HepG2 (cell line): Measurements from ENCODE around the gene SYTL1. TPM values are rescaled to one million over a fixed set of nuclear protein-coding genes. Genes with fewer than 3 reads are reported as not detected.
A peak's percentile ranks its signal among the peaks of the same experiment; 100 is the strongest.

Experiments
- ARNT ChIP-seq: fragments of 450-650 bp; IDR thresholded peaks from 2 replicates; pipeline ENCODE4 v1.6.1; 2017
- BHLHE40 ChIP-seq: IDR thresholded peaks from 2 replicates; pipeline ENCODE4 v1.6.1; 2011; ENCODE audit warnings: low read length, improper control_type of control experiment
- CENPT ChIP-seq: sonication (generic); formaldehyde crosslinking; IDR thresholded peaks from 2 replicates; pipeline ENCODE4 v1.8.0; 2022; ENCODE audit warnings: low read depth, mild to moderate bottlenecking, moderate library complexity, missing genetic modification reagents
- CENPX ChIP-seq: sonication (generic); formaldehyde crosslinking; IDR thresholded peaks from 2 replicates; pipeline ENCODE4 v1.9.0; 2021; ENCODE audit warnings: mild to moderate bottlenecking, missing genetic modification reagents, moderate library complexity
- HDAC6 ChIP-seq: fragments of 200-600 bp; sonication (generic); IDR thresholded peaks from 2 replicates; pipeline ENCODE4 v1.7.0; 2017; ENCODE audit warnings: mild to moderate bottlenecking, antibody characterized with exemption, low read length, low read depth
- HNF4A ChIP-seq: sonication (generic); formaldehyde crosslinking; IDR thresholded peaks from 2 replicates; pipeline ENCODE4 v1.4.0; 2020; ENCODE audit warnings: missing genetic modification reagents
- ISL2 ChIP-seq: sonication (generic); formaldehyde crosslinking; IDR thresholded peaks from 2 replicates; pipeline ENCODE4 v1.5.0; 2020; ENCODE audit warnings: missing genetic modification reagents
- POLR2A ChIP-seq, 2 experiments: IDR thresholded peaks; 2 replicates each; pipeline ENCODE4 v1.6.1; 2011; ENCODE audit warnings: low read depth in 2 of 2, low read length in 2 of 2, mild to moderate bottlenecking in 1 of 2, moderate library complexity in 1 of 2; ENCODE audit not compliant: insufficient read depth in 1 of 2
- RFXANK ChIP-seq: IDR thresholded peaks from 2 replicates; pipeline ENCODE4 v1.6.1; 2016
- ZFYVE20 ChIP-seq: sonication (generic); formaldehyde crosslinking; IDR thresholded peaks from 2 replicates; pipeline ENCODE4 v1.8.0; 2023; ENCODE audit warnings: low read depth, mild to moderate bottlenecking, moderate library complexity, missing genetic modification reagents, borderline replicate concordance
- ZIK1 ChIP-seq: sonication (generic); formaldehyde crosslinking; IDR thresholded peaks from 2 replicates; pipeline ENCODE4 v1.5.0; 2020; ENCODE audit warnings: mild to moderate bottlenecking, low read depth, missing genetic modification reagents, borderline replicate concordance
- ZNF24 ChIP-seq: fragments of 450-650 bp; IDR thresholded peaks from 2 replicates; pipeline ENCODE4 v1.6.1; 2017; ENCODE audit warnings: antibody characterized with exemption, mild to moderate bottlenecking
- ZNF264 ChIP-seq: sonication (generic); formaldehyde crosslinking; IDR thresholded peaks from 2 replicates; pipeline ENCODE4 v1.4.0; 2020; ENCODE audit warnings: missing genetic modification reagents
- ZNF296 ChIP-seq: sonication (generic); formaldehyde crosslinking; conservative IDR thresholded peaks from 2 replicates; pipeline ENCODE4 v1.5.0; 2020; ENCODE audit warnings: mild to moderate bottlenecking, missing genetic modification reagents
- ZNF354B ChIP-seq: sonication (generic); formaldehyde crosslinking; IDR thresholded peaks from 2 replicates; pipeline ENCODE4 v1.8.0; 2022; ENCODE audit warnings: mild to moderate bottlenecking, missing genetic modification reagents
- ZNF562 ChIP-seq: sonication (generic); formaldehyde crosslinking; IDR thresholded peaks from 2 replicates; pipeline ENCODE4 v1.8.0; 2022; ENCODE audit warnings: missing genetic modification reagents, borderline replicate concordance
- ZNF777 ChIP-seq: sonication (generic); formaldehyde crosslinking; IDR thresholded peaks from 2 replicates; pipeline ENCODE4 v1.4.0; 2020; ENCODE audit warnings: missing genetic modification reagents
- ZSCAN20 ChIP-seq: sonication (generic); formaldehyde crosslinking; IDR thresholded peaks from 2 replicates; pipeline ENCODE4 v1.4.0; 2020; ENCODE audit warnings: missing genetic modification reagents, mild to moderate bottlenecking, borderline replicate concordance
- polyA plus RNA-seq, 8 experiments: library from polyadenylated mRNA; depleted of rRNA in 3 of 8; stranded (reverse) in 7 of 8; unstranded in 1 of 8; fragments of >200 nt; fragmentation: Illumina TruSeq in 4 of 8; extraction: Trizol in 4 of 8; gene quantifications; 2 replicates each; pipeline versions ENCODE4 v1.2.1 to v1.2.3, GENCODE V29; 2011 to 2016; ENCODE audit warnings: low read depth in 4 of 8, missing spikeins in 1 of 8, mixed read lengths in 1 of 8; ENCODE audit not compliant: insufficient read depth in 1 of 8
- total RNA-seq, 5 experiments: library from RNA; depleted of rRNA; stranded (reverse); fragments of >200 nt; fragmentation: Illumina TruSeq; extraction: Trizol; gene quantifications; 2 replicates each; pipeline ENCODE4 v1.2.3, GENCODE V29; 2016; ENCODE audit warnings: low read depth in 1 of 5
- TF ChIP-seq, protein P1 (sequence below): sonication (generic); formaldehyde crosslinking; IDR thresholded peaks from 2 replicates; pipeline ENCODE4 v1.8.0; 2022; ENCODE audit warnings: missing genetic modification reagents, mild to moderate bottlenecking, moderate library complexity, borderline replicate concordance
- TF ChIP-seq, protein P2 (sequence below): sonication (generic); formaldehyde crosslinking; IDR thresholded peaks from 2 replicates; pipeline ENCODE4 v1.5.1; 2020; ENCODE audit warnings: mild to moderate bottlenecking, missing genetic modification reagents
- TF ChIP-seq, protein P3 (sequence below): sonication (generic); formaldehyde crosslinking; IDR thresholded peaks from 2 replicates; pipeline ENCODE4 v1.4.0; 2020; ENCODE audit warnings: mild to moderate bottlenecking, missing genetic modification reagents
- TF ChIP-seq, protein P4 (sequence below): sonication (generic); formaldehyde crosslinking; IDR thresholded peaks from 2 replicates; pipeline ENCODE4 v1.5.0; 2020; ENCODE audit warnings: mild to moderate bottlenecking, low read depth, missing genetic modification reagents, borderline replicate concordance
- TF ChIP-seq, protein P5 (sequence below): sonication (generic); formaldehyde crosslinking; IDR thresholded peaks from 2 replicates; pipeline ENCODE4 v1.4.0; 2020; ENCODE audit warnings: mild to moderate bottlenecking, missing genetic modification reagents

Gene SYTL1
- total and polyA plus RNA-seq, 2 of the 13 experiments (the other 11 are each of a cell fraction or from before 2014, with no cell fraction given): 11.1 to 17.8 TPM

DNA sequence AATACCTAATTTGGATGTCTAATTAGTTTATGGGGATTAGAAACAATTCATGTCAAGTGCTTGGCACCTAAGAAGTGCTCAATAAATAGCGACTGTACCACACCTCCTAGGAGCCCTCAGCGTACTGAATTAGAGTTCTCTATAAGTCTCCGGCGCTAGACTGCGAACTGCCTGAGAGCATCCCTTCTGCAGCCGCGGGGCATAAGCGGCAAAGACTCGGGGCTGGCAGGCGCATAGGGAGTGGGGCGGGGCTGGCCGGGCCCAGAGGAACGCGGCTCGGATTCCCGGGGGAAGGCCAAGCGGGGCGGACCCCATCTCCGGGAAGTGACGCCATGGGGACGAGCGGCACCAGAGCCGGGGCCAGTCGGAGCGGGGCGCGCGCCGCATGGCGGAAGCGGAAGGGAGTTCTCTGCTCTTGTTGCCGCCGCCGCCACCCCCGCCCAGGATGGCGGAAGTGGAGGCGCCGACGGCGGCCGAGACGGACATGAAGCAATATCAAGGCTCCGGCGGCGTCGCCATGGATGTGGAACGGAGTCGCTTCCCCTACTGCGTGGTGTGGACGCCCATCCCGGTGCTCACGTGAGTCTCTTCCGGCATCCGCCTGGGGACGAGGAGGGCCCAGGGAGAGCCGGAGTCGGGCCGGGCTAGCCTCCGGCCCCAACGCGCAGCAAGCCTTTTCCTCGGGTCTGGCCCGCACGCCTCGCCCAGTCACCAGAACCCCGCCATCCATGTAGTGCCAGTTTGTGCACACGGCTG lies 19.8 kb upstream of the SYTL1 start, which contains the start of gene TMEM222 (continued):
- TF ChIP-seq, protein P1, sequence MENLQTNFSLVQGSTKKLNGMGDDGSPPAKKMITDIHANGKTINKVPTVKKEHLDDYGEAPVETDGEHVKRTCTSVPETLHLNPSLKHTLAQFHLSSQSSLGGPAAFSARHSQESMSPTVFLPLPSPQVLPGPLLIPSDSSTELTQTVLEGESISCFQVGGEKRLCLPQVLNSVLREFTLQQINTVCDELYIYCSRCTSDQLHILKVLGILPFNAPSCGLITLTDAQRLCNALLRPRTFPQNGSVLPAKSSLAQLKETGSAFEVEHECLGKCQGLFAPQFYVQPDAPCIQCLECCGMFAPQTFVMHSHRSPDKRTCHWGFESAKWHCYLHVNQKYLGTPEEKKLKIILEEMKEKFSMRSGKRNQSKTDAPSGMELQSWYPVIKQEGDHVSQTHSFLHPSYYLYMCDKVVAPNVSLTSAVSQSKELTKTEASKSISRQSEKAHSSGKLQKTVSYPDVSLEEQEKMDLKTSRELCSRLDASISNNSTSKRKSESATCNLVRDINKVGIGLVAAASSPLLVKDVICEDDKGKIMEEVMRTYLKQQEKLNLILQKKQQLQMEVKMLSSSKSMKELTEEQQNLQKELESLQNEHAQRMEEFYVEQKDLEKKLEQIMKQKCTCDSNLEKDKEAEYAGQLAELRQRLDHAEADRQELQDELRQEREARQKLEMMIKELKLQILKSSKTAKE (CRISPR knock-in tag): peak; percentile 83
- 0 out of 2 replicates have a peak, but pooled peaks have one; percentile 58 for TF ChIP-seq ZNF24
- no peak for TF ChIP-seq ZNF296 (CRISPR knock-in tag)
- TF ChIP-seq ZFYVE20 (CRISPR knock-in tag): no peak
- TF ChIP-seq BHLHE40: peak; percentile 91
- no peak for TF ChIP-seq ARNT
- TF ChIP-seq ZNF264 (CRISPR knock-in tag): peak; percentile 57; the same call in 1 of the 2 replicates
- TF ChIP-seq ZNF777 (CRISPR knock-in tag): peak; percentile 72
- TF ChIP-seq ZNF354B (CRISPR knock-in tag): peak; percentile 59; the same call in 1 of the 2 replicates
- TF ChIP-seq, protein P2, sequence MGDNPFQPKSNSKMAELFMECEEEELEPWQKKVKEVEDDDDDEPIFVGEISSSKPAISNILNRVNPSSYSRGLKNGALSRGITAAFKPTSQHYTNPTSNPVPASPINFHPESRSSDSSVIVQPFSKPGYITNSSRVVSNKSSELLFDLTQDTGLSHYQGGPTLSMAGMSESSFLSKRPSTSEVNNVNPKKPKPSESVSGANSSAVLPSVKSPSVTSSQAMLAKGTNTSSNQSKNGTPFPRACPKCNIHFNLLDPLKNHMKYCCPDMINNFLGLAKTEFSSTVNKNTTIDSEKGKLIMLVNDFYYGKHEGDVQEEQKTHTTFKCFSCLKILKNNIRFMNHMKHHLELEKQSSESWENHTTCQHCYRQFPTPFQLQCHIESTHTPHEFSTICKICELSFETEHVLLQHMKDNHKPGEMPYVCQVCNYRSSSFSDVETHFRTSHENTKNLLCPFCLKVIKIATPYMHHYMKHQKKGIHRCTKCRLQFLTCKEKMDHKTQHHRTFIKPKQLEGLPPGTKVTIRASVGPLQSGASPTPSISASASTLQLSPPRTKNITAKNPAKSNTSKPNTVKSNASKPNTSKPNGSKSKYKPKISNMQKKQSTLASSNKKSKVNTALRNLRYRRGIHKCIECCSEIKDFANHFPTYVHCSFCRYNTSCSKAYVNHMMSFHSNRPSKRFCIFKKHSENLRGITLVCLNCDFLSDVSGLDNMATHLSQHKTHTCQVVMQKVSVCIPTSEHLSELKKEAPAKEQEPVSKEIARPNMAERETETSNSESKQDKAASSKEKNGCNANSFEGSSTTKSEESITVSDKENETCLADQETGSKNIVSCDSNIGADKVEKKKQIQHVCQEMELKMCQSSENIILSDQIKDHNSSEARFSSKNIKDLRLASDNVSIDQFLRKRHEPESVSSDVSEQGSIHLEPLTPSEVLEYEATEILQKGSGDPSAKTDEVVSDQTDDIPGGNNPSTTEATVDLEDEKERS: 0 out of 2 replicates have a peak, but pooled peaks have one; percentile 17
- TF ChIP-seq CENPT: no peak; the same call in 1 of the 2 replicates
- TF ChIP-seq HDAC6: no peak
- peak; percentile 77 to 81; a peak in 3 of 4 replicates for TF ChIP-seq POLR2A (IDR thresholded peaks at IDR 0.05; ENCODE audit: insufficient read depth in 1 of 2, low read depth in 2 of 2, low read length in 2 of 2)
- no peak; the same call in none of the 2 replicates for TF ChIP-seq HNF4A (CRISPR knock-in tag)
- no peak for TF ChIP-seq ZNF562
- TF ChIP-seq ZSCAN20 (CRISPR knock-in tag): no peak
- TF ChIP-seq ZIK1: peak; percentile 60; the same call in 1 of the 2 replicates
- TF ChIP-seq, protein P3, sequence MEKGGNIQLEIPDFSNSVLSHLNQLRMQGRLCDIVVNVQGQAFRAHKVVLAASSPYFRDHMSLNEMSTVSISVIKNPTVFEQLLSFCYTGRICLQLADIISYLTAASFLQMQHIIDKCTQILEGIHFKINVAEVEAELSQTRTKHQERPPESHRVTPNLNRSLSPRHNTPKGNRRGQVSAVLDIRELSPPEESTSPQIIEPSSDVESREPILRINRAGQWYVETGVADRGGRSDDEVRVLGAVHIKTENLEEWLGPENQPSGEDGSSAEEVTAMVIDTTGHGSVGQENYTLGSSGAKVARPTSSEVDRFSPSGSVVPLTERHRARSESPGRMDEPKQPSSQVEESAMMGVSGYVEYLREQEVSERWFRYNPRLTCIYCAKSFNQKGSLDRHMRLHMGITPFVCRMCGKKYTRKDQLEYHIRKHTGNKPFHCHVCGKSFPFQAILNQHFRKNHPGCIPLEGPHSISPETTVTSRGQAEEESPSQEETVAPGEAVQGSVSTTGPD (CRISPR knock-in tag): peak; percentile 84; the same call in 1 of the 2 replicates
- TF ChIP-seq, protein P4, sequence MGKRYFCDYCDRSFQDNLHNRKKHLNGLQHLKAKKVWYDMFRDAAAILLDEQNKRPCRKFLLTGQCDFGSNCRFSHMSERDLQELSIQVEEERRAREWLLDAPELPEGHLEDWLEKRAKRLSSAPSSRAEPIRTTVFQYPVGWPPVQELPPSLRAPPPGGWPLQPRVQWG (CRISPR knock-in tag): no peak
- TF ChIP-seq ISL2 (CRISPR knock-in tag): peak; percentile 79; the same call in 1 of the 2 replicates
- TF ChIP-seq CENPX (CRISPR knock-in tag): no peak
- TF ChIP-seq, protein P5, sequence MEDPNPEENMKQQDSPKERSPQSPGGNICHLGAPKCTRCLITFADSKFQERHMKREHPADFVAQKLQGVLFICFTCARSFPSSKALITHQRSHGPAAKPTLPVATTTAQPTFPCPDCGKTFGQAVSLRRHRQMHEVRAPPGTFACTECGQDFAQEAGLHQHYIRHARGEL (CRISPR knock-in tag): no peak
- TF ChIP-seq RFXANK: peak; percentile 68; the same call in 1 of the 2 replicates
